Measurements from ENCODE around the gene POLQ. TPM values are rescaled to one million over a fixed set of nuclear protein-coding genes. Genes with fewer than 3 reads are reported as not detected.
"Not testable (repeated sequence)": the region's sequence is repeated elsewhere in the genome, so short reads cannot be mapped to it uniquely, and the experiment has no call there.

POLQ gene
- total RNA-seq (under 1 TPM; 0.25 to 0.93 (median 0.46) TPM), polyA plus RNA-seq (under 1 TPM; 0.10 to 0.22 TPM)
- long read RNA-seq, donor 1, partial matches to known transcripts: 1 of 1 reads
- long read RNA-seq, donor 1, other reads (novel, unspliced or antisense): 0 of 1 reads
- long read RNA-seq, donor 2: 0 reads
- long read RNA-seq, donor 3: 0 reads

DNA sequence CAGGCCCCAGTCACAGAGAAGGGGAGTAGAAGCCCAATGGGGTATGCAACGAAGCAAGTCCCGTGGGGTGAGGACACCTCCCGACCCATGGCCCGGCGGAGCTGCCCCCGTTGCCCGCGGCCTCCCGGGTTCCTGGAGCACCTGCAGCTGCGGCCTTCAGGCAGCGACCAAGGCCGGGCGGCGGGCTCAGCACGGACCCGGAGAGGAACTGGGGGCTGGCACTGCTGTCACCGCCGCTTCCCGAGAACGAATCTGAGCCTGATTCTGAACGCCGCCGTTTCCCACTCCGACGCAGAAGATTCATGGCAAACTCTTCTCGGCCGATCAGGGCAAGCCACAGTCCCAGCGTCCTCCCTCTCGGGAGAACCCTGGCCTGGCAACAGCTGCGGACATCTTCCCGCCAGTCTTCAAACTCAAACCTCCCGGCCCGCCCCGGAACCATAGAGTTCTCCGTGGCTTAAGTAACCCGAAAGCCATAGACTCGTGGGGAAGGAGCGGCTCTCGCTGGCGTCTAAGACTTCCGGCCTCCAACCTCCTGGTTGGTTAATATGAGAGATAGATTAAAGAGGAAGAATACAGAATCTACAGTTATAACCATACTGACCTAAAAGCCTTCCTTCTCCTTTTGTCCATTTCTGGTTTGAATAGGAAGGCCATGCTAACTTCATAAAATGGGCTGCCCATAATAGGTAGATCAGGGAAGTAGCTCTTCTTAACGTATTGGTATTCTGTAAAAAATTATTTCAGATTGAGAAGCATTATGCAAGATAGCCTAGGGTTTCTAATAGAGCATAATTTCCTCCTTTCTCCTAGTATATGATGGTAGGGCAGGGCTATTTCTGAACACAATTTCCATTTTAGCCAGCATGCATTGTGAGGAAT lies at the start of gene POLQ:
POLQ (minus strand) TSS at position 415 of the 882 bp plus-strand sequence; CDS start at position 304, 111 bp downstream.
- Histone ChIP-seq H3K9me3 (no peaks in the 10 kb centered on the region), H3K4me1 (peaks cover 0 to 18% (median 7%) of the 10 kb centered on the region in 9 donors), H3K27me3 (no peaks in the 10 kb centered on the region), H3K27ac (peak within 1 kb of the TSS in 9 of 10 donors; percentile 17 to 86 (median 74)), H3K4me3 (peak within 1 kb of the TSS; percentile 36 to 75 (median 64)), H3K36me3 (peaks cover 0 to 6% (median 0%) of the 10 kb centered on the region in 9 donors)
- DNase-seq (peak; percentile 82 to 93), ATAC-seq (peak; percentile 97 to 100 (median 99))
- TF ChIP-seq, protein P1, sequence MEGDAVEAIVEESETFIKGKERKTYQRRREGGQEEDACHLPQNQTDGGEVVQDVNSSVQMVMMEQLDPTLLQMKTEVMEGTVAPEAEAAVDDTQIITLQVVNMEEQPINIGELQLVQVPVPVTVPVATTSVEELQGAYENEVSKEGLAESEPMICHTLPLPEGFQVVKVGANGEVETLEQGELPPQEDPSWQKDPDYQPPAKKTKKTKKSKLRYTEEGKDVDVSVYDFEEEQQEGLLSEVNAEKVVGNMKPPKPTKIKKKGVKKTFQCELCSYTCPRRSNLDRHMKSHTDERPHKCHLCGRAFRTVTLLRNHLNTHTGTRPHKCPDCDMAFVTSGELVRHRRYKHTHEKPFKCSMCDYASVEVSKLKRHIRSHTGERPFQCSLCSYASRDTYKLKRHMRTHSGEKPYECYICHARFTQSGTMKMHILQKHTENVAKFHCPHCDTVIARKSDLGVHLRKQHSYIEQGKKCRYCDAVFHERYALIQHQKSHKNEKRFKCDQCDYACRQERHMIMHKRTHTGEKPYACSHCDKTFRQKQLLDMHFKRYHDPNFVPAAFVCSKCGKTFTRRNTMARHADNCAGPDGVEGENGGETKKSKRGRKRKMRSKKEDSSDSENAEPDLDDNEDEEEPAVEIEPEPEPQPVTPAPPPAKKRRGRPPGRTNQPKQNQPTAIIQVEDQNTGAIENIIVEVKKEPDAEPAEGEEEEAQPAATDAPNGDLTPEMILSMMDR (IDR thresholded peaks at IDR 0.05): no peak
- 0% methylated on average over 42 of the region's 42 CpGs for WGBS, 2 donors
- intact Hi-C loops (cut with DNase I): loop anchor here in 8 of 10 donors (1.0 to 10.0 kb wide), 17 partner anchors 101 to 1479 kb away; partner anchors contain the start of genes FAM162A (in 1 of the 8), GOLGB1 (in 1 of the 8), HSPBAP1 (in 1 of the 8) and MIX23 (in 1 of the 8)

DNA sequence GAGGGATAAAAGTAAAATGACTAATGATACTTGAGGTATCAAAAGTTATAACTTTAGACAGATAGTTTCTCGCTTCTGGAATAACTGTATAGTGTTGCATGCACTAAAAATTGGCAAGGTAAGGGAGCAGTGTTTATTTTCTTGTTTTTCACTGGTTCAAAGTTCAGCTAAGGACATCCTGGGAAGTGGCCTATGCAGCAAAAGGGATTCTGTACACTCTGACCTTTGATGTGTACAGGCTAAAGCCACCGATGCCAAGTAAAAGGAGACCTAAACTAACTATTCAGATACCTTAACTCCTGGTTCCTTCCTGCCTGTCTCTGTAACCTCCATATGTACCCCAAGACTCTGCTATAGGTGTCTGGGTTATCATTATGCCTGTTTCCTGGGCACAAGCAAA lies 49.1 kb upstream of the POLQ start:
- no peak for ATAC-seq
- H3K27ac ChIP-seq: peak overlapping the region; percentile 14 to 91 (median 84)

DNA sequence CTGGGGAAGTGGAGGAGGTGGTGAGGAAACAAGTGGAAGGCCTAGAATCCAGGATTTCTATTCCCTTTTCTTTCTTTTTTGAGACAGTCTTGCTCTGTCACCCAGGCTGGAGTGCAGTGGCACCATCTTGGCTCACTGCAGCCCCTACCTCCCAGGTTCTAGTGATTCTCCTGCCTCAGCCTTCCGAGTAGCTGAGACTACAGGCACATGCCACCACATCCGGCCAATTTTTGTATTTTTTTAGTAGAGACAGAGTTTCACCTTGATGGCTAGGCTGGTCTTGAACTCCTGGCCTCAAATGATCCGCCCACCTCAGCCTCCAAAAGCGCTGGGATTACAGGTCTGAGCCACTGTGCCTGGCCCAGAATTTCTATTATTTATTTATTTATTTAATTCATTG lies 48.0 kb upstream of the POLQ start:
- not testable (repeated sequence) for H3K9me3 ChIP-seq, H3K36me3 ChIP-seq, H3K27me3 ChIP-seq, DNase-seq
- Histone ChIP-seq H3K27ac (peak overlapping the region; percentile 67 to 91 (median 84)), H3K4me1 (peaks cover 0 to 50% (median 4%) of the 10 kb centered on the region in 9 donors), H3K4me3 (peak overlapping the region; percentile 18 to 57 (median 47))
- WGBS, 2 donors: 61 to 73% methylated on average over 4 of the region's 4 CpGs
- intact Hi-C loops (cut with DNase I): loop anchor here in 2 of 10 donors (5.0 to 10.0 kb wide), 2 partner anchors 51 to 53 kb away; no protein-coding TSS in a partner anchor
- ATAC-seq: peak in 2 of 8 donors; percentile 14 to 16

More for the DNA sequence above, 49.1 kb upstream of the POLQ start:
- Histone ChIP-seq H3K36me3 (no peaks in the 10 kb centered on the region), H3K4me1 (peaks cover 0 to 52% (median 4%) of the 10 kb centered on the region in 9 donors), H3K9me3 (no peaks in the 10 kb centered on the region), H3K4me3 (peak overlapping the region; percentile 18 to 57 (median 47)), H3K27me3 (no peaks in the 10 kb centered on the region)
- DNase-seq: no peak
- TF ChIP-seq, protein P1 (IDR thresholded peaks at IDR 0.05): no peak
- intact Hi-C loops (cut with DNase I): loop anchor here in 2 of 10 donors (5.0 to 10.0 kb wide), 2 partner anchors 50 to 52 kb away; no protein-coding TSS in a partner anchor
- WGBS, 2 donors: 41 to 47% methylated on average over 2 of the region's 2 CpGs

DNA sequence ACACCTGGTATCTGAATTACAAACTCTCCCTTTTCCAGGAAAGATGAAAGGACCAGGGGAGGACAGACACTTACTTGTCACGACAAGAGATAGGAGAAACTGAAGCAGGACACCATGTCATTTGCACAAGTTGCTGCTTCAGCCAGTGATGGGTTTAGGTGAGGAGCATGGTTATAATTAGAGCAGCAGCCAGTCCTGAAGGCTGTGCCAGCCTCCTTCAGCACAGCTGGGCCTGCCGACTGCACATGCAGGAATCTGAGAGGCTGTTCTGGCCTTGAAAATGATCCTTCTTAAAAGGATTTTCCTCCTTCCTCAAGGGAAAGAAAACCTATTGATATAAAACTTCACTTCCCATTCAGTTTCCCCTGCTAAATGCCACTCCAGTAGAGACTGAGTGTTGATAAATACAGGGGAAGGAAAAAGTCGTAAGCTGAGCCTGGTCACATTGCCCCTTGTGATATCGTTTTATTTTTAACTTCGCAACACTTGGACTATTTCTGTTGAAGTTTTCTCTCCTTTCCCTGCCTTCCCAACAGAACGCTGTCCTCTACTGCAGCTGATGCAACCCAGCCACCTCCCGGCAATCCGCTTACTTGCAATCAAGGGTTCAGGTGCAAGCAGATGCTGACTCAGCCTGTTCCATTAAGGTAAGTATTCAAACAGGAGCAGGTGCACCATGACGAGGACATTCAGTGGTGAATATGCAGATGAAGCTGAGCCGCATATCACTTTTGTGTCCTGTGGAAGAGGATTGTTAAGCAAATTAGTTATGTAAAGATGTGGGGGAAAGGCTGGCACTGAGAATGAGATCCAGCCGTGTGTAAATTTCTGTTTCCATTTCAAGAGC lies 47.3 kb upstream of the POLQ start, which contains the start of gene FBXO40:
FBXO40 (plus strand) TSS at position 524 of the 847 bp plus-strand sequence. CDS start 27,197 bp downstream, outside the sequence.
- Histone ChIP-seq H3K27me3 (no peaks in the 10 kb centered on the region), H3K27ac (peak within 1 kb of the TSS; percentile 67 to 91 (median 84)), H3K36me3 (no peaks in the 10 kb centered on the region), H3K9me3 (no peaks in the 10 kb centered on the region), H3K4me1 (peaks cover 0 to 43% (median 4%) of the 10 kb centered on the region in 9 donors), H3K4me3 (peak within 1 kb of the TSS; percentile 18 to 57 (median 47))
- intact Hi-C loops (cut with DNase I): loop anchor here in 2 of 10 donors (5.0 to 10.0 kb wide), 2 partner anchors 52 to 54 kb away; no protein-coding TSS in a partner anchor
- DNase-seq: peak; percentile 42 to 57
- peak; percentile 69 to 85 (median 81) for ATAC-seq
- TF ChIP-seq, protein P1 (IDR thresholded peaks at IDR 0.05): peak in 3 of 9 donors; percentile 23 to 37 (median 25)
- WGBS, 2 donors: 21 to 35% methylated on average over 11 of the region's 11 CpGs
